ENCODE results near the gene LBH.
A peak's percentile ranks its signal among the peaks of the same experiment; 100 is the strongest.
"Not testable (repeated sequence)": the region's sequence is repeated elsewhere in the genome, so short reads cannot be mapped to it uniquely, and the experiment has no call there.

The LBH gene

GRCh38 chr2:30259071-30259470 is 27.7 kb downstream of the LBH start:
- DNase-seq = no peak

DNA sequence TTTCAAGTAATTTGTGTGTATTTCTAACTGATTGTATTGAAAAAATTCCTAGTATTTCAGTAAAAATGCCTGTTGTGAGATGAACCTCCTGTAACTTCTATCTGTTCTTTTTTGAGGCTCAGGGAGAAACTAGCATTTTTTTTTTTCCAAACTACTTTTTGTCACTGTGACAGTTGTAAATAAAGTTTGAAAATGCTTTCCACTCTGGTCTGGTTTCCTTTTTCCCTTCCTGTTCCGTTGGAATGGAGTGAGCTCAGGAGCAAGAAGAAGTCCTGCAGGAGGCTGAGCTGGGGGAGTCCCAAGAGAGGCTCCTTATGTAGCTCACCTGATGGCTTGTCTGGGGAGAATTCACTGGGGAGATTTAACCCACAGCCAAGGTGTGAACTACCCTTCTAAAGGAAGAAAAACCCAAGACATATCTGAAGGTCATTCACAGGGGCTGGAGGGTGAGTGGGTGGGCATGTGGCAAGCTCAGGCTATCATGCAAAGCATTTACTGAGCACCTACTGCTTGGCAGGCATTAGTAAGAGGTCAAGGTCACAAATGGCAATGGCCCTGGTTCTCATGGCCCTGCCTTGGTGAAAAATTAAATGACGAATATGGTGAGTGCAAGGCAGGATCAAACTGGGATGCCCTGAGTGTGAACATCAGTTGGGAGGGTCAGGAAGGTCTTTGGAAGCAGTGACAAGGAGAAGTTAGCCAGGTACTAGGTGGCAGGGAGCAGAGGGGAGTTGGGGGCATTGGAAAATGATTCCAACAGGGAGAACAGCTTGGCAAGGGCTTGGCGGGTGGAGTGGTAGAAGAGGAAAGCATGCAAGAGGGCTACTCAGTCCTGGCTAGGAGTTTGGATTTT is 28.7 kb downstream of the LBH start:
- DNase-seq = no peak

DNA sequence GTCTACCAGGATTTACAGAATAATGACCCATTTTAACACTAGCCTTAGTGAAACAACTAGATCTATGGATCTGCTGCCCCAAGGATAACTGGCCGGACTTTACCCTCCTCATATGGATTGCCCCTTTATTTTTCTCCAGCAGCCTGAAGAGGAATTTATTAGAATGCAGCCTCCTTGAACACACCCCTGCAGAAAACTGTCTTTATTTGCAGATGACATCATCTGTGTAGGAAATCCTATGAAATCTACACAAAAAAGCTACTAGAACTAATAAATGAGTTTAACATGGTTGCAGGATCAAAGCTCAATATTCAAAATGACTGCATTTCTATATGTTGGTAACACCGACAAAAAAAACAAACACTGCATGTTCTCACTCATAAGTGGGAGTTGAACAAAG is 29.6 kb downstream of the LBH start:
- no peak for DNase-seq

GRCh38 chr2:30261695-30262211 is 30.4 kb downstream of the LBH start:
- DNase-seq = no peak

- peak; percentile 14 for DNase-seq
Observed at GRCh38 chr2:30262716-30263309, 31.5 kb downstream of the LBH start.

DNA sequence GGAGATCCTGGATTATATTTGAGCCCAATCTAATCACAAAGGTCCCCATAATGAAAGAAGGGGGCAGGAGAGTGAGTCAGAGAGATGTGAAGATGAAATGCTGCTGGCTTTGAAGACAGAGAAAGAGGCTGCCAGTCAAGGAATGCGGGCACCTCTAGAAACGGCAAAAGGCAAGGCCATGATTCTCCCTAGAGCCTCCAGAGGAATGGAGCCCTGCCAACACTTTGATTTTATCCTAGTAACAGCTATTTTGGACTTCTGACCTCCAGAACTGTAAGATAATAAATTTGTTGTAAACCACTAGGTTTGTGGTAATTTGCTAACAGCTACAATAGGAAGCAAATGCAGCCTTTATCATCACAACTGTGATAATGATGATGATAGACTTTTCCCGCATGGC is 32.9 kb downstream of the LBH start:
- DNase-seq = no peak

DNA sequence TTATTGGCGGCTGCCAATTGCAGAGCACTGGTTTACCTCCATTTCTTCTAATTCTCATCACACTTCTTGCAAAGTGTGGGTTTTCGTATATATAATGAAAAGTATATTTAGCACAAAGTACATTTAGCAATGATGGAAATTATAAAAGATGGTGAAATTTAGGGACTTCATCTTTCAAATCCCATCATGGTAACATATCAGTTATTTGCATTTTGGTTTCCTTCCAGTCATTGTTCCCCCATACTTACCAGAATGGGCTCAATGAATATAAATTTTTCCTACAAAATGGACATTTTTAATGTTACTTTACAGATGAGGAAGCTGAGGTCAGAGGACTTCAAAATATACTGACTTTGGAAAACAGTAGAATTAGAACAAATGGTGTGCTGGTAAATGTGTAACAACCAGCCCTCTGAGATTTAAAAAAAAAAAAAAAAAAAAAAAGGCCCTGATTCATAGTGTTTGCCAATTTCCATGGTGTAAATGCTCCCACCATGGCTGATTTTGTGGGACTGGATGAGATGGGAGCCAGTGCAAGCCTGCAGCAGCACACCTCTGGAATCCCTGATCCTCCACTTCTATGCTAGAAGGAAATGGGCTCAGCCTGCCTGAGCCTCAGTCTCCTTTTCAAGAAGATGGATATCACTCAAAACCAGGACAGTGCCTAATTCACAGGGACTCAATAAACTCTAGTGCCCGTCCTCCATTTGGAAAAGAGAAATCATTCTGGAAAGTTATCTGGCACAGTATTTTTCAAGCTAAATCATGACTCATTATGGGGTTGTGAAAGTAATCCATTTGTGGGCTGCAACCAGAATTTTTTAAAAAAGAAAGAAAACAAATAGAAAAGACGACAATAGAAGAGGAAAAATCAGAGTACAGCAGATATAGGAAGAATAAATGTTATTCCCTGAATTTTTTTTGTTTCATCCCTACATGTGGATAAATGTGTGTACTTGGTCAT is 34.0 kb downstream of the LBH start:
- DNase-seq = no peak

GRCh38 chr2:30266051-30266621 is 34.8 kb downstream of the LBH start:
- DNase-seq = no peak

GRCh38 chr2:30266705-30267104 is 35.4 kb downstream of the LBH start:
- DNase-seq = no peak

GRCh38 chr2:30267161-30267975 is 36.0 kb downstream of the LBH start:
- peak; percentile 52 for DNase-seq

DNA sequence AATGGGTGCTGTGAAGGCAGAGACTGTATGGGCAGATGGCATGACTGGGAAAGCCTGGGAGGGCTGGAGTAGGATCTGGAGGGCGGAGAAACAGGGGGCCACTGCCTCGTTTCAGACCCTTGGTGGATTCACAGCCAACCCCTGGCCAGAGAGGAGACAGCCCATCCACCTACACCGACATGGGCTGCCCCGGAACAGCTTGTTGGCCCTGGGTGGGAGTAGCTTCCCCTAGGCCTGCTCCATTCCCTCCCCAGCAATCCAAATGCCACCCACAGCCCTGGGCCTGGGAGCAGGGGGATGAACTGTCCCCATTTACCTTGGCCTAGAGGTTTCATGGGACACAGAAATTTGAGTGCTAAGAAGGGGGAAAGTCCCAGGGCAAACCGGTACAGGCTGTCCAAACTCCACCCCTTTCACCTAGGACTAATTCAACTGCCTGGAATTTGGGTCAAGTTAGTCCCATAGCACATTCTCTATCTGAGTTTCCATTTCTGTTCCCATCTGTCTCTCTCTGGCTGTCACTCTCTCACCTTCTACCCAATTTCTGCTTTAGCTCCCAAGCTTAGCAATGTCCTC is 37.0 kb downstream of the LBH start:
- DNase-seq = no peak

GRCh38 chr2:30269114-30269770 is 37.9 kb downstream of the LBH start:
- not testable (repeated sequence) for DNase-seq

GRCh38 chr2:30269771-30270145 is 38.4 kb downstream of the LBH start:
- no peak for DNase-seq

- no peak for DNase-seq
Observed at GRCh38 chr2:30270166-30270565, 38.8 kb downstream of the LBH start.

DNA sequence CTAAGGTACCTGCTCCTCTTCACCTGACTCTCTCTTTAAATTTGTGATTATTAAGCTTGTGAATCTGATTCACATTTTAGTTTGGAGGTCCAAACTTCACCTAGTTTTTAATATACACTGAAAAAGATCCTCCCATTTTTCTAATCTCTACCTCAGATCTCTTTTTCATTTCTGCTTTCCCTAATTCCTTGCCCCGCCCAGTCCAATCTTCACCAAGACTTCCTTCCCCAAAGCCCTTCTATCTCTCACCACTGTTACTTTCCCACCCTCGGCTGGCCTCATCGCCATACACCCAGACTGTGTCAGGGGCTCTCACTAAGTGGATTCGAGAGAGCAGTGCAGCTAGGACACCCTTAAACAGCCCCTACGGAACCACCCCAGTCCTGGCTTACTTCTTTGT is 40.0 kb downstream of the LBH start:
- DNase-seq = no peak

- no peak for DNase-seq
Observed at GRCh38 chr2:30272286-30272685, 41.0 kb downstream of the LBH start.

DNA sequence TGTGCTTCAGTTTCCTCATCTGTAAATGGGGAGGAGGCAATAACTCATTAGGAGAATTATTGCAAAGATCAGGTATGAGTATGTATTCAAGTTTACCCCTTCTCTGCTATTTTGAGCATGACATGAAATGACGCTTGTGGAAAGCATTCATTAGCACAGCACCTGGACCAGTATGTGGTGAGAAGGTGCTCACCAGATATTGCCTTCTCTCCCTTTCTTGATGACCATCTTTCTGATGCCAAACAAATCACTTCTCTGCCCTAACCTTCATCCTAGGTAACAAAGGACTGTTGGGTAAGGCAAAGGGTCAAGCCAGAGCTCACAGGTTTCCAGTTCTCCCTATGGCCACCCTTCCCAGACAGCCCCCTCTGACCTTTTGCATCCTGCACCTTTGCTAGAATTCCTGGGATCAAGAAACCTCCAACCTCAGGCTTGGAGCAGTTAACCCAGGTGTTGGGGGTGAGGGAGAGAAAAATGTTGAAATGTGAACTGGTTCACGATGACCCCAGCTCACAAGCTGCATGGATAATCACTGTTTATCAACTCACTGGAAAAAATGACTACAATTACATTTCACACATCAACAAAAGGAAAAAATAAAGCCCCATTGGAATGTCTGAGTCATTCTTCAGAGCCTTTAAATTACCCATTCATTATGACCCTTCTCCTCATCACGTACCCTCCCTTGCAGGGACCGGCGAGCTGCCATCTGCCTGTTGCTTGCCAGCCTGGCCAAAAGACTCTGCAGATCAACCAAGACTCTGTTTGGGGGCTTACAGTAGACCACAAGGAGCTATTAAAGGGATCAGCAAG is 41.6 kb downstream of the LBH start:
- no peak for DNase-seq

GRCh38 chr2:30273574-30273929 is 42.2 kb downstream of the LBH start:
- DNase-seq = no peak

DNA sequence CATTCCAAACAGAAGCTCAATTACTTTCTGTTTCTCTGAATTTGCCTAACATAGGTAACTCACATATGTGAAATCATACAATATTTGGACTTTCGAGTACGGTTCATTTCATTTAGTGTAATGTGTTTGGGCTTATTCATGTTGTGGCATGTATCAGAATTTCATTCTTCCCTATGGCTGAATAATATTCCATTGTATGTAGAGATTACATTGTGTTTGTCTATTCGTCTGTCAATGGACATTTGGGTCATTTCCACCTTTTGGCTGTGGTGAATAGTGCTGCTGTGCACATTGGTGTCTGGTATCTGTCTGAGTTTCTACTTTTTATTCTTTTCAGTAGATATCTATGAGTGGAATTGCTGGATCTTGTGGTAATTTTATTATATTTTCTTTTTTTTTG is 43.9 kb downstream of the LBH start:
- no peak for DNase-seq

DNA sequence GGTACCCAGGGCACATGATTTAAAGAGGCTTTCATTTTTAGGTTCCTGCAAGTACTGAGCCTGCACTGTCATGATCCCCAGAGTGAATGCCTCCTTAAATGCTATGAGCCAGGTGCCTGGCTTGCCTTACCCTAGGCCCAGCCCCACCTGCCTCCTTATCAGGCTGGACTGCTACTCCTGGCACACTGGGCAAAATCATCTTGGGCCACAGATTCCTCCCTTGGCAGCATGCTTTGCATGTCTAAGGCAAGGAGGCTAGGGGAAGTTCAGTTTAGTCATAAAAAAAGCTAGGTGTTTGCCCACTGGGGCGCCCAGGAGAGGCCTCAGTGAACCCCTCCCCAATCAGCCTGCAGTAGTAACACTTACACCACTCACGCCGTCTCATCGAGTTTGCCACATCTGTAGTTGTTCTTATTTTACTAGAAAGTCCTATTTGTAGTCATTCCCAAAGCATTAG is 45.1 kb downstream of the LBH start:
- DNase-seq = no peak
